H1 (cell line): ENCODE measurements around the gene APOA4. TPM values are rescaled to one million over a fixed set of nuclear protein-coding genes. Genes with fewer than 3 reads are reported as not detected.
A peak's percentile ranks its signal among the peaks of the same experiment; 100 is the strongest.

Experiments
- CTCF ChIA-PET: fragments of 300-600 bp; sonication (Branson Sonifier 250); formaldehyde crosslinking; loops from one replicate; lab custom pipeline; 2021; ENCODE audit not compliant: partially characterized antibody; lab: Charles Lee
- POLR2A ChIA-PET: fragments of 300-600 bp; sonication (Branson Sonifier 250); formaldehyde crosslinking; loops from one replicate; lab custom pipeline; 2021; ENCODE audit warnings: inconsistent platforms; ENCODE audit not compliant: partially characterized antibody; lab: Charles Lee
- DNase-seq, 2 experiments: peaks; one replicate each; pipeline versions ENCODE4 v3.0.0 to v3.0.0-alpha.2; 2010 to 2022; ENCODE audit warnings: low spot score in 2 of 2, low read depth in 1 of 2, mixed read lengths in 1 of 2
- FAIRE-seq: peaks from 2 replicates; lab custom pipeline; 2011; peaks lifted over from hg19 to GRCh38; lab: Jason Lieb, UNC
- H2AFZ ChIP-seq: 2 replicates; pipeline ENCODE4 v1.8.1; 2012; ENCODE audit warnings: low read length, inconsistent platforms
- H2AK5ac ChIP-seq: 2 replicates; pipeline ENCODE4 v1.6.1; 2013; ENCODE audit warnings: low read depth, low read length
- H2BK120ac ChIP-seq: replicated peaks from 2 replicates; pipeline ENCODE3; 2013; ENCODE audit warnings: low read depth, low read length, inconsistent platforms
- H2BK12ac ChIP-seq: 2 replicates; pipeline ENCODE4 v1.6.1; 2013; ENCODE audit warnings: low read depth, low read length
- H2BK15ac ChIP-seq: 2 replicates; pipeline ENCODE4 v1.6.1; 2013; ENCODE audit warnings: low read length
- H2BK20ac ChIP-seq: 2 replicates; pipeline ENCODE4 v1.6.1; 2013; ENCODE audit warnings: low read length
- H2BK5ac ChIP-seq: 2 replicates; pipeline ENCODE4 v1.6.1; 2013; ENCODE audit warnings: low read depth, low read length
- H3K14ac ChIP-seq: 2 replicates; pipeline ENCODE4 v1.6.1; 2013; ENCODE audit warnings: inconsistent platforms; ENCODE audit not compliant: insufficient read length
- H3K18ac ChIP-seq: 2 replicates; pipeline ENCODE4 v1.6.1; 2013; ENCODE audit warnings: low read length; ENCODE audit errors: extremely low read depth
- H3K23ac ChIP-seq: 2 replicates; pipeline ENCODE4 v1.6.1; 2013; ENCODE audit warnings: inconsistent platforms; ENCODE audit not compliant: insufficient read length
- H3K23me2 ChIP-seq: 2 replicates; pipeline ENCODE4 v1.6.1; 2013; ENCODE audit warnings: low read depth, low read length
- H3K27ac ChIP-seq: 2 replicates; pipeline ENCODE4 v1.6.1; 2011; ENCODE audit warnings: low read depth, low read length, inconsistent platforms
- H3K27me3 ChIP-seq, 4 experiments: replicated peaks in 1 of 4; 1 replicate in 1 of 4; 2 replicates in 3 of 4; pipeline versions ENCODE4 v1.6.1 to v1.8.1; 2011 to 2013; ENCODE audit warnings: low read length in 3 of 4, mild to moderate bottlenecking in 3 of 4, inconsistent platforms in 2 of 4, mixed read lengths in 2 of 4, moderate library complexity in 1 of 4; ENCODE audit not compliant: control insufficient read depth in 3 of 4, insufficient read depth in 3 of 4; ENCODE audit errors: extremely low read depth in 1 of 4
- H3K36me3 ChIP-seq, 4 experiments: 2 replicates each; pipeline versions ENCODE4 v1.6.1 to v1.8.1; 2011 to 2013; ENCODE audit warnings: mild to moderate bottlenecking in 4 of 4, low read length in 3 of 4, moderate library complexity in 2 of 4, control low read depth in 1 of 4, inconsistent platforms in 1 of 4; ENCODE audit not compliant: insufficient read depth in 4 of 4, control insufficient read depth in 2 of 4
- H3K4ac ChIP-seq: replicated peaks from 2 replicates; pipeline ENCODE3; 2013; ENCODE audit warnings: low read length, low read depth, mixed read lengths, inconsistent platforms; ENCODE audit not compliant: insufficient read length
- H3K4me1 ChIP-seq, 4 experiments: replicated peaks in 1 of 4; 1 replicate in 1 of 4; 2 replicates in 3 of 4; pipeline versions ENCODE4 v1.6.1 to v1.8.1; 2011 to 2013; ENCODE audit warnings: low read length in 3 of 4, inconsistent platforms in 2 of 4, mixed read lengths in 1 of 4; ENCODE audit not compliant: insufficient read depth in 4 of 4, control insufficient read depth in 3 of 4
- H3K4me2 ChIP-seq, 2 experiments: 2 replicates each; pipeline versions ENCODE4 v1.6.1 to v1.8.1; 2011 to 2013; ENCODE audit warnings: low read depth in 2 of 2, low read length in 2 of 2, control low read depth in 1 of 2, inconsistent platforms in 1 of 2, mild to moderate bottlenecking in 1 of 2; ENCODE audit not compliant: insufficient read depth in 1 of 2
- H3K4me3 ChIP-seq, 4 experiments: fragments of 200-600, 300-600 bp in 1 of 4; sonication (generic), shearing (Covaris generic), sonication (Bioruptor Twin) in 1 of 4; 2 replicates each; pipeline versions ENCODE4 v1.5.1 to v1.8.1; 2011 to 2016; ENCODE audit warnings: low read length in 4 of 4, low read depth in 3 of 4, control low read depth in 2 of 4, inconsistent platforms in 2 of 4, mild to moderate bottlenecking in 2 of 4, mixed read lengths in 1 of 4, moderate library complexity in 1 of 4; ENCODE audit not compliant: insufficient read depth in 2 of 4; ENCODE audit errors: extremely low read depth in 1 of 4
- H3K56ac ChIP-seq: replicated peaks from 2 replicates; pipeline ENCODE3; 2013; ENCODE audit warnings: low read depth, mild to moderate bottlenecking, mixed read lengths, low read length, inconsistent platforms; ENCODE audit not compliant: insufficient read length
- H3K79me1 ChIP-seq: 2 replicates; pipeline ENCODE4 v1.6.1; 2013; ENCODE audit warnings: low read depth, low read length, control low read depth
- H3K79me2 ChIP-seq, 2 experiments: 2 replicates each; pipeline versions ENCODE4 v1.6.1 to v1.8.1; 2012 to 2013; ENCODE audit warnings: low read length in 2 of 2, mild to moderate bottlenecking in 2 of 2, inconsistent platforms in 1 of 2; ENCODE audit not compliant: insufficient read depth in 2 of 2, control insufficient read depth in 1 of 2
- H3K9ac ChIP-seq, 4 experiments: replicated peaks in 1 of 4; 1 replicate in 1 of 4; 2 replicates in 3 of 4; pipeline versions ENCODE4 v1.6.1 to v1.8.1; 2011 to 2013; ENCODE audit warnings: low read depth in 3 of 4, low read length in 3 of 4, control low read depth in 2 of 4, mild to moderate bottlenecking in 2 of 4, moderate library complexity in 2 of 4, inconsistent platforms in 1 of 4; ENCODE audit errors: extremely low read depth in 1 of 4
- H3K9me3 ChIP-seq, 2 experiments: 2 replicates each; pipeline versions ENCODE4 v1.6.1 to v1.8.1; 2012 to 2013; ENCODE audit warnings: mild to moderate bottlenecking in 2 of 2, moderate library complexity in 2 of 2, control low read depth in 1 of 2, inconsistent platforms in 1 of 2, low read depth in 1 of 2, low read length in 1 of 2, mixed read lengths in 1 of 2; ENCODE audit not compliant: insufficient read depth in 2 of 2
- H4K20me1 ChIP-seq, 2 experiments: replicated peaks in 1 of 2; 2 replicates each; pipeline versions ENCODE3 to v1.8.1; 2011 to 2013; ENCODE audit warnings: inconsistent platforms in 2 of 2, low read length in 2 of 2, mild to moderate bottlenecking in 1 of 2; ENCODE audit not compliant: insufficient read depth in 2 of 2, control insufficient read depth in 1 of 2
- H4K5ac ChIP-seq: 2 replicates; pipeline ENCODE4 v1.6.1; 2013; ENCODE audit warnings: low read length, low read depth, mixed read lengths, inconsistent platforms; ENCODE audit not compliant: insufficient read length
- H4K8ac ChIP-seq: 2 replicates; pipeline ENCODE4 v1.8.0; 2013; ENCODE audit warnings: mild to moderate bottlenecking, moderate library complexity, low read length, inconsistent platforms; ENCODE audit not compliant: insufficient read depth; ENCODE audit errors: extremely low read depth
- H4K91ac ChIP-seq: replicated peaks from 2 replicates; pipeline ENCODE3; 2013; ENCODE audit warnings: low read length, mixed read lengths, inconsistent platforms; ENCODE audit not compliant: insufficient read length
- CHD2 ChIP-seq: IDR thresholded peaks from 2 replicates; pipeline ENCODE4 v1.6.1; 2012; ENCODE audit warnings: low read length, improper control_type of control experiment
- FOSL1 ChIP-seq: IDR thresholded peaks from 2 replicates; pipeline ENCODE4 v1.6.1; 2011; ENCODE audit warnings: mild to moderate bottlenecking, low read depth, low read length, moderate library complexity; ENCODE audit not compliant: insufficient read depth
- HDAC2 ChIP-seq, 2 experiments: fragments of 300-600 bp in 1 of 2; sonication (generic) in 1 of 2; IDR thresholded peaks; 2 replicates each; pipeline ENCODE4 v1.6.1; 2011 to 2012; ENCODE audit warnings: low read depth in 2 of 2, low read length in 2 of 2, mild to moderate bottlenecking in 2 of 2, moderate library complexity in 2 of 2, borderline replicate concordance in 1 of 2, inconsistent platforms in 1 of 2
- JUN ChIP-seq: IDR thresholded peaks from 2 replicates; pipeline ENCODE4 v1.6.1; 2011; ENCODE audit warnings: low read depth, mild to moderate bottlenecking, improper control_type of control experiment, low read length
- KDM1A ChIP-seq: fragments of 200-600, 300-600 bp; sonication (generic); IDR thresholded peaks from 2 replicates; pipeline ENCODE4 v1.7.1; 2016; ENCODE audit warnings: mild to moderate bottlenecking, low read length, borderline replicate concordance
- SUZ12 ChIP-seq: fragments of 200-600 bp; sonication (generic); IDR thresholded peaks from 2 replicates; pipeline ENCODE4 v1.6.1; 2012; ENCODE audit warnings: mild to moderate bottlenecking, inconsistent platforms, low read length, moderate library complexity, mixed read lengths
- TAF7 ChIP-seq: optimal IDR thresholded peaks from 2 replicates; pipeline ENCODE3; 2011; ENCODE audit warnings: low read depth, mild to moderate bottlenecking, inconsistent platforms, low read length, moderate library complexity, borderline replicate concordance
- USF2 ChIP-seq: IDR thresholded peaks from 2 replicates; pipeline ENCODE4 v1.6.1; 2011; ENCODE audit warnings: low read length, improper control_type of control experiment
- WGBS, 2 experiments: shearing (Covaris generic) in 1 of 2; methylation state at CpG; one replicate each; pipeline versions ENCODE4 v1.1.6 to v1.1.7; 2013 to 2015; ENCODE audit warnings: low lambda C conversion rate in 2 of 2, mixed read lengths in 2 of 2, inconsistent platforms in 1 of 2, low coverage in 1 of 2, missing lambda C conversion rate in 1 of 2; ENCODE audit not compliant: insufficient replicate concordance in 2 of 2, insufficient coverage in 1 of 2, insufficient read length in 1 of 2; ENCODE audit errors: extremely low coverage in 1 of 2, missing lambda C conversion rate in 1 of 2; 5-methylcytosine and 5-hydroxymethylcytosine counted together
- polyA plus RNA-seq, 7 experiments: library from polyadenylated mRNA; depleted of rRNA in 3 of 7; stranded (reverse) in 5 of 7; unstranded in 2 of 7; fragments of >200 nt in 5 of 7; fragments of 200-250 nt in 2 of 7; gene quantifications; 1 replicate in 5 of 7; 2 replicates in 1 of 7; 4 replicates in 1 of 7; pipeline versions ENCODE4 v1.2.1 to v1.2.3, GENCODE V29; 2011 to 2013; ENCODE audit warnings: missing spikeins in 2 of 7, mixed read lengths in 2 of 7
- total RNA-seq: library from RNA; stranded (reverse); fragmentation: NEBNext Ultra II Directional; extraction: Animal tissue kit (Norgen Biotek cat#: 25700); gene quantifications from 2 replicates; pipeline ENCODE4 v1.2.1, GENCODE V29; 2021

Gene APOA4
- total and polyA plus RNA-seq, 2 of the 8 experiments (the other 6 are each of a cell fraction or from before 2014, with no cell fraction given) = not detected

DNA sequence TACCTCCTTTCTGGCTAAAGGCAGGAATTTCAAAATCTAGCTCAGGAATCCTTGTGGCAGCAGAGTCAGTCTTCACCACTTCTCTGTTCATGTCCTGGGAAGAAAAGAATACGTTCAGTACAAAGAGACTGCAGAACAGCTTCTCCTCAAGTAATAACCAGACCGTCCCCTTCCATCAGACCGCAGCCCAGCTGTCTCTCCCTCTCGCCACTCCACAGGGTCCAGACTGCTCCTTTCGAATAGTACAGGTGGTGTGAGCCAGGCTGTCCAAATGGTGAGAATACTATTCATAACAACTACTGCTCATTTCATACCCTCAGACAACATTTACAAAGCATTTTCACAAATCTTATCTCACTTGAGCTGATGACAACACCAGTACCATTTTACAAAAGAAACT lies 36.1 kb downstream of the APOA4 start:
- Histone ChIP-seq H2BK12ac (no peak overlapping the region), H2BK20ac (no peak overlapping the region), H4K5ac (no peak overlapping the region), H4K8ac (no peak overlapping the region; the same call in 1 of the 2 replicates), H3K4me3 (peak overlapping the region; percentile 79 to 93 (median 85)), H2BK120ac (no peak overlapping the region), H2BK5ac (no peak overlapping the region), H3K27me3 (peaks cover 0 to 11% (median 3%) of the 10 kb centered on the region in 4 experiments; a peak in 4 of 7 replicates), H3K4me2 (peak overlapping the region; percentile 92 to 94), H3K56ac (no peak overlapping the region), H3K18ac (no peak overlapping the region), H3K4me1 (peaks cover 2 to 9% (median 5%) of the 10 kb centered on the region in 4 experiments), H3K23ac (no peak overlapping the region), H3K9me3 (no peaks in the 10 kb centered on the region), H4K91ac (no peak overlapping the region), H2BK15ac (no peak overlapping the region), H3K9ac (peak overlapping the region in 1 of 4 experiments; percentile 65; a peak in 3 of 7 replicates), H3K4ac (no peak overlapping the region), H3K79me1 (peaks cover 5% of the 10 kb centered on the region; the same call in 1 of the 2 replicates), H3K36me3 (peaks cover 33 to 46% (median 39%) of the 10 kb centered on the region in 4 experiments), H3K27ac (no peak overlapping the region), H3K14ac (no peak overlapping the region), H2AFZ (no peak overlapping the region), H4K20me1 (no peaks in the 10 kb centered on the region), H3K23me2 (peaks cover 11% of the 10 kb centered on the region), H3K79me2 (peaks cover 0 to 15% of the 10 kb centered on the region in 2 experiments; a peak in 2 of 4 replicates), H2AK5ac (no peak overlapping the region)
- TF ChIP-seq FOSL1 (no peak), KDM1A (no peak), CHD2 (no peak), TAF7 (no peak), USF2 (no peak), SUZ12 (no peak), HDAC2 (IDR thresholded peaks at IDR 0.05; ENCODE audit: borderline replicate concordance in 1 of 2, low read depth in 2 of 2, low read length in 2 of 2) (no peak), JUN (no peak)
- DNase-seq = no peak
- POLR2A ChIA-PET = interaction anchor here (1.0 to 6.0 kb wide), 7 partner anchors 9 to 445 kb away, joined by 3 to 29 read pairs (median 4); partner anchors contain the start of genes APOA1, BUD13 and PCSK7
- WGBS, 2 experiments = 77% methylated on average over 5 of the region's 5 CpGs; no CpG with 5 or more reads in 1 of the 2 experiments
- CTCF ChIA-PET = interaction anchor here (0.7 to 12.1 kb wide), 10 partner anchors 8 to 89 kb away, joined by 3 to 237 read pairs (median 4); partner anchors contain the start of genes APOA1, APOA4 and APOC3
- FAIRE-seq = no peak
